ENCODE measurements around the gene GRIK2. TPM values are rescaled to one million over a fixed set of nuclear protein-coding genes. Genes with fewer than 3 reads are reported as not detected.

Gene GRIK2
- total and polyA plus RNA-seq, 2 donors (not counting 3 experiments of a cell fraction or from before 2014, with no cell fraction given): not detected

DNA sequence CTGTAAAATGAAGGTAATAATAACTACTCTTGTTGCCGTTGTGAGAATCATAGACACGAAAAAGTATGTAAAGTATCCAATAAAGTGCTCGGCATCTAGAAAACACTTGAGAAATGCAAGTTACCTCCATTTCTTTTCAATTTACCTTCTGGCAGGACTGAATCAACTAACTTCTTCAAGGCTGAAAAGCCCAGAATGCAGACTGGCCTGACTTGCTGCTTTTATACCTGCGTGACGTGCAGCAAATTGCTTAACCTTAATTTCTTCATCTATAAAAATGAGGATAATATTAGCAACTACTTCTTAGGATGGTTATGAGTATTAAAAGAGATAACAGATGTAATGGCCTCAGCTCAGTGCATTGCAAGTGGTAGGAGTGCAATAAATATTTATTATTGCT is 39.6 kb downstream of the GRIK2 start:
- H4K20me1 ChIP-seq (replicated peaks; ENCODE audit: control insufficient read depth, extremely low read depth, insufficient read depth, low read length): no peaks in the 10 kb centered on the region
- TF ChIP-seq MAX (IDR thresholded peaks at IDR 0.05; ENCODE audit: insufficient read depth, insufficient read length) (no peak), GATA2 (IDR thresholded peaks at IDR 0.05; ENCODE audit: insufficient read depth, insufficient read length, low read depth, low read length) (no peak), FOS (IDR thresholded peaks at IDR 0.05; ENCODE audit: borderline replicate concordance, insufficient read depth, low read length) (no peak), JUN (IDR thresholded peaks at IDR 0.05; ENCODE audit: borderline replicate concordance, insufficient read depth, insufficient read length, low read depth) (no peak), POLR2A (IDR thresholded peaks at IDR 0.05; ENCODE audit: low read depth, low read length) (no peak), MYC (IDR thresholded peaks at IDR 0.05; ENCODE audit: low read depth, low read length) (no peak), EZH2 (IDR thresholded peaks at IDR 0.05; ENCODE audit: borderline replicate concordance, low read depth, low read length, severe bottlenecking) (no peak), POLR2AphosphoS5 (IDR thresholded peaks at IDR 0.05; ENCODE audit: insufficient read depth, low read depth, low read length) (no peak)
- TF ChIP-seq, protein P1, sequence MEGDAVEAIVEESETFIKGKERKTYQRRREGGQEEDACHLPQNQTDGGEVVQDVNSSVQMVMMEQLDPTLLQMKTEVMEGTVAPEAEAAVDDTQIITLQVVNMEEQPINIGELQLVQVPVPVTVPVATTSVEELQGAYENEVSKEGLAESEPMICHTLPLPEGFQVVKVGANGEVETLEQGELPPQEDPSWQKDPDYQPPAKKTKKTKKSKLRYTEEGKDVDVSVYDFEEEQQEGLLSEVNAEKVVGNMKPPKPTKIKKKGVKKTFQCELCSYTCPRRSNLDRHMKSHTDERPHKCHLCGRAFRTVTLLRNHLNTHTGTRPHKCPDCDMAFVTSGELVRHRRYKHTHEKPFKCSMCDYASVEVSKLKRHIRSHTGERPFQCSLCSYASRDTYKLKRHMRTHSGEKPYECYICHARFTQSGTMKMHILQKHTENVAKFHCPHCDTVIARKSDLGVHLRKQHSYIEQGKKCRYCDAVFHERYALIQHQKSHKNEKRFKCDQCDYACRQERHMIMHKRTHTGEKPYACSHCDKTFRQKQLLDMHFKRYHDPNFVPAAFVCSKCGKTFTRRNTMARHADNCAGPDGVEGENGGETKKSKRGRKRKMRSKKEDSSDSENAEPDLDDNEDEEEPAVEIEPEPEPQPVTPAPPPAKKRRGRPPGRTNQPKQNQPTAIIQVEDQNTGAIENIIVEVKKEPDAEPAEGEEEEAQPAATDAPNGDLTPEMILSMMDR (IDR thresholded peaks at IDR 0.05; ENCODE audit: extremely low read depth in 1 of 2, insufficient read depth in 1 of 2, low read depth in 1 of 2, low read length in 2 of 2): no peak
- no peak overlapping the region for H2AFZ ChIP-seq (ENCODE audit: low read depth, low read length)
- intact Hi-C loops (cut with micrococcal nuclease): no loop called here
- DNase-seq (ENCODE audit: low read depth, low spot score) (no peak), FAIRE-seq (no peak)
- ChIA-PET POLR2A (no interaction called here), CTCF (no interaction called here)
- no peak overlapping the region for H3K27ac ChIP-seq (ENCODE audit: insufficient read depth, low read depth, low read length)
- H3K4me1 ChIP-seq (ENCODE audit: control insufficient read depth, extremely low read depth, insufficient read depth, low read length): no peaks in the 10 kb centered on the region
- H3K79me2 ChIP-seq (ENCODE audit: control insufficient read depth, insufficient read depth, low read length): no peaks in the 10 kb centered on the region
- H3K27me3 ChIP-seq (ENCODE audit: control insufficient read depth in 2 of 2, insufficient read depth in 2 of 2, low read length in 2 of 2): no peaks in the 10 kb centered on the region
- H3K36me3 ChIP-seq (ENCODE audit: control insufficient read depth in 2 of 2, extremely low read depth in 1 of 2, insufficient read depth in 2 of 2, low read length in 2 of 2): no peaks in the 10 kb centered on the region
- H3K4me3 ChIP-seq (replicated peaks in 1 of 3; ENCODE audit: insufficient read depth in 1 of 3, low read depth in 1 of 3, low read length in 3 of 3): no peak overlapping the region
- no peak overlapping the region for H3K9ac ChIP-seq (replicated peaks; ENCODE audit: extremely low read depth, insufficient read depth, low read length)
- dilution Hi-C loops (cut with MboI; ENCODE audit: extremely low pct_ligation_motif_present, low sequenced_read_pairs): no loop called here
- H3K9me1 ChIP-seq (replicated peaks; ENCODE audit: control insufficient read depth, extremely low read depth, insufficient read depth, low read length): no peaks in the 10 kb centered on the region
- peaks cover 6% of the 10 kb centered on the region for H3K9me3 ChIP-seq (replicated peaks; ENCODE audit: control insufficient read depth, insufficient read depth, low read length)
- BruUV-seq (replicated peaks): no TSS peak
- no peak overlapping the region for H3K4me2 ChIP-seq (ENCODE audit: insufficient read depth, low read length)

All from endothelial cell of umbilical vein (primary cell).